Rectal smooth muscle tissue (tissue), 1 donor: ENCODE measurements around the gene SLC13A3.

Experiments
- H3K27ac ChIP-seq: one replicate; pipeline ENCODE4 v1.7.0; 2013; ENCODE audit warnings: low read depth, low read length, inconsistent platforms
- H3K27me3 ChIP-seq: one replicate; pipeline ENCODE4 v1.7.0; 2013; ENCODE audit warnings: low read length; ENCODE audit not compliant: control insufficient read depth, insufficient read depth
- H3K36me3 ChIP-seq: one replicate; pipeline ENCODE4 v1.7.0; 2013; ENCODE audit warnings: low read length; ENCODE audit not compliant: control insufficient read depth, insufficient read depth
- H3K4me1 ChIP-seq: one replicate; pipeline ENCODE4 v1.7.0; 2013; ENCODE audit warnings: low read length; ENCODE audit not compliant: control insufficient read depth, insufficient read depth
- H3K4me3 ChIP-seq: one replicate; pipeline ENCODE4 v1.7.0; 2013; ENCODE audit warnings: low read length
- H3K9ac ChIP-seq: one replicate; pipeline ENCODE4 v1.7.0; 2013; ENCODE audit warnings: low read length

The SLC13A3 gene

DNA sequence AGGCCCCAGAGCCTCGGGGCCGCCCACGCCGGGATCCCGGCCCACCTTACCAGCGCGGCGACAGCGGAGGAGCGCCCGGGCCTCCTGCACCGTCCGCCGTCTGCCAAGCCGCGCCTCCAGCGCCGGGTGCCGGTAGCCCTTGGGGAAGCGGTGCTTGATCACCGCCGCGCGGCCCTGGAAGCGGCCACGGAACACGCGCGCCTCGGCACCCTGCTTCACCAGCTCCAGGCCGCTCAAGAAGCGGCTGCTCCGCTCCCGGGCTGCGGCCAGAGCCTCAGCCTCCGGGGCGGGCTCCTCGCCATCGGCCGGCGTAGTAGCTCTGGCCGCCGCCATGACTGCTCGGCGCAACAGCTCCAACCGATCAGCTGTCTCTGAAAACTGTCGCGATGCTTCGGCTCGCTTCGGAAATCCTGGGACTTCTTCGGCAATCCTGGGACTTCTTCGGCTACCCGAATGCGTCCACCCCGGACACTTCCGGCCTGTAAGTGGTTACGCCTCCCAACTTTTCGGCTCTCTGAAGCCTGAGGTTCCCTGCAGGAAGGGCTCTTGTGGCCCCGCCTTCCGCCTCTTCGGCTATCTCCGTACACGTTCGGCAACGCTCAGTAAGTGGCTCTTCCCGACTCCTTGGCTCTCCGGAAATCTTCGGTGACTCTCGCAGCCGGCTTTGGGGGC, 38.0 kb upstream of the SLC13A3 start, which contains the start of gene TP53RK:
TSS of gene TP53RK (minus strand) at position 363 of the 672 bp plus-strand sequence. CDS start at position 333, 30 bp downstream.
- Histone ChIP-seq H3K9ac (peak within 1 kb of the TSS; percentile 82), H3K4me3 (peak within 1 kb of the TSS; percentile 94), H3K27ac (peak within 1 kb of the TSS; percentile 95), H3K4me1 (peaks cover 23% of the 10 kb centered on the region), H3K36me3 (peaks cover 2% of the 10 kb centered on the region), H3K27me3 (no peaks in the 10 kb centered on the region)

DNA sequence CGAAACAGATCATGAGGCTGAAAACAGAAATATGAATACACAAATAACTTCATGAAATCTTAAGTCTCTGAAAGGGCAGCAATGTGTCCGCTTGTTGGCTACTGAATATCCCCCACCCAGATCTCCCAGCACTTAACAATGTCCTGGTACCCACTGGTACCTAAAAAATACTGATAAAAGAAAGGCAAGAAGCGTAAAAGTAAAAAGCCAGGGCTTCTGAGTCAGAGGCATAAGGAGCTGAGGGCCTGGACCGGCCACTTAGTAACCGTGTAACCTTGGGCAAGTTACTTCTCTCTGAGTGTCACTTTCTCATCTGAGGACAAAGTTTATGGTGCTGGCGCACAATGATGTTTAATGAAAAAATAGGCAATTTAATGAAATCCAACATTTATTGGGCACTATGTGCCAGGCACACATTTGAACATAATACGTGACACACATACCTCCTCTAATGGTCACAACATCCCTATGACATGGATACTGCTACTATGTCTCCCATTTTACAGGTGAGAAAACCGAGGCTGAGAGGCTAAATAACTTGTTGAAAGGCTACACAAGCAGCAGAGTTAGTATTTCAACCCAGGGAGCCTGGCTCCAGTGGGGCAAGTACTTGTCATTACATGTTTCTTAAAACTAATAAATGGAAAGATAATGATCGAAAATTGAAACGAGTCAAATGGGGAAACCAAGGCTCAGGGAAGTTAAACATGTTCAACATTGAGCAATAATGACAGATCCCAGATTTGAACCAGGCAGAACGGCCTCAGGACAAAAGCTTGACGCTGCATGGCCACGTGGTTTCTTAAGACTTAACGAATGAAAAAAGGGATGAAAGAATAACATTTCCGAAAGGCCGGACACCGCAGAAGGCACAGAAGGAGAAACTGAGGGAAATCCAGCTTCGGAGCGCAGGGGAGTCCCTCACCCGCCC, 37.2 kb upstream of the SLC13A3 start:
- Histone ChIP-seq H3K4me3 (peak overlapping the region; percentile 94), H3K4me1 (peaks cover 26% of the 10 kb centered on the region), H3K36me3 (peaks cover 2% of the 10 kb centered on the region), H3K9ac (peak overlapping the region; percentile 82), H3K27ac (peak overlapping the region; percentile 95), H3K27me3 (no peaks in the 10 kb centered on the region)

DNA sequence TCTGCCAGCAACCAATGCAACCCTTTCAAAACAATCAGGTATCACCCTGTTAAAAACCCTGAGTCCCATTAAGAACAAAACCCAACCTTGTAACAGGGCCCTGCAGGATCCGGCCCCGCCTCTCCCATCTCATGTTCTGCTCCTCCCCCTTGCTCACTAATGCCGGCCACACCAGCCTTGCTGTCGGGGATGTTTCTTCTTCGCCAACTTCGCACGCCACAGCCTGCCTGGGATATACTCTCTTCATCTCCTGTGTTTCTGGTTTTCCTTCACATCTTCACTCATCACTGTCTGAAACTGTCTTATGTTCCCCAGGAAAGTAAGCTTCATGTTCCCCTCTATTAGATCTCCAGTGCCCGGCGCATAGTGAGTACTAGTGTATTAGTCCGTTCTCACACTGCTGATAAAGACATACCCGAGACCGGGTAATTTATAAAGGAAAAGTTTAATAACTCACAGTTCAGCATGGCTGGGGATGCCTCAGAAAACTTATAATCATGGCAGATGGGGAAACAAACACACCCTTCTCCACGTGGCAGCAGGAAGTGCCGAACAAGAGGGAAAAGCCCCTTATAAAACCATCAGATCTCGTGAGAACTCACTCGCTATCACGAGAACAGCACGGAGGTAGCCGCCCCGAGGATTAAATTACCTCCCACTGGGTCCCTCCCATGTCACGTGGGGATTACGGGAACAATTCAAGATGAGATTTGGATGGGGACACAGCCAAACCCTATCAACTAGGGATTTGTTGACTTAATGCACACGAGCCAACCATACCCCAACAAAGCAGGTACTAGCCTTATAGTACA, 32.9 kb upstream of the SLC13A3 start:
- H3K27me3 ChIP-seq = no peaks in the 10 kb centered on the region
- H3K36me3 ChIP-seq = peaks cover 6% of the 10 kb centered on the region
- no peak overlapping the region for H3K9ac ChIP-seq
- H3K4me1 ChIP-seq = peaks cover 26% of the 10 kb centered on the region
- peak overlapping the region; percentile 44 for H3K4me3 ChIP-seq
- no peak overlapping the region for H3K27ac ChIP-seq

DNA sequence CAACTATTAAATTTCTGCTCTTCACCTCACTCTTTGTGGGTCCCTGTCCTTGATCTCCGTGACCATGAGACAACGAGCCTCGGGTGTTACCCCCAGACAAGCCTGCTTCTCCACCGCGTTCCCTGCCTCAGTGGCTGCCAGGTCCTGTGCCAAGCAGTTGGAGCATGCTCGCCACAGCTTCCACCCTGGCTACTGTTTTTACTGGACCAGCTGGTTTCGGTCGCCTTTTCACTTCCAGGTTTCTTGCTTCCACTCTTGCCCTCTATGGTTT, 32.3 kb upstream of the SLC13A3 start:
- H3K27me3 ChIP-seq = no peaks in the 10 kb centered on the region
- peaks cover 23% of the 10 kb centered on the region for H3K4me1 ChIP-seq
- peaks cover 6% of the 10 kb centered on the region for H3K36me3 ChIP-seq
- no peak overlapping the region for H3K9ac ChIP-seq
- no peak overlapping the region for H3K27ac ChIP-seq
- peak overlapping the region; percentile 38 for H3K4me3 ChIP-seq

DNA sequence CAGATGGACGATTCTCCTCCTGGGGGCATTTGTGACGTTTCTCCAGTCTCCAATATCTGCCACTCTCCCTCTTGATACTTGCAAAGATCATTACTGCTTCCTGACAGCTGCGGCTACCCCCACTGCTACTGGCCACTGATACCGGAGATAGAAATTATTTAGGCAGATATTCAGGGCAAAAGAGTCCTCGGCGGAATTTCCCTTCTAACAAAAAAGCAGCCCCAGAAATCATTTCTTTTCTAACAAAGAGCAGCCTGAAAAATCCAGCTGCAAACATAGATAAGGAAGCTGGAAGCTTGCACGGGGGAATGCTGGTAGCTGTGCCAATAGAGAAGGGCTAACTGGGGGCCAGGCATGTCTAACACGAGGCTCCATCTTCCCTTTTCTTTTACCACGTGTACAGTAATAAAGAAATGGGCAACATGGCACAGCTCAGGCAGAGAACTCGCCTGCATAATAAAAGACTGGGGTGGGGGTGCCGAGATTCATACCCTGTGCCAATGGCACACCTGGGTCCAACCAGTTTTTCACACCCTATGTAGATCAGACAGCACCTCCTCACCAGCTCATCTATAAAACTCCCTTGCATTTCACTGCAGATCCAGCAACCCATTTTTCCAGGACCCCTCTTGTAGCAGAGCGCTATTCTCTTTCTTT, 31.9 kb upstream of the SLC13A3 start:
- H3K9ac ChIP-seq = no peak overlapping the region
- no peak overlapping the region for H3K4me3 ChIP-seq
- peaks cover 6% of the 10 kb centered on the region for H3K36me3 ChIP-seq
- peaks cover 19% of the 10 kb centered on the region for H3K4me1 ChIP-seq
- H3K27me3 ChIP-seq = no peaks in the 10 kb centered on the region
- no peak overlapping the region for H3K27ac ChIP-seq

DNA sequence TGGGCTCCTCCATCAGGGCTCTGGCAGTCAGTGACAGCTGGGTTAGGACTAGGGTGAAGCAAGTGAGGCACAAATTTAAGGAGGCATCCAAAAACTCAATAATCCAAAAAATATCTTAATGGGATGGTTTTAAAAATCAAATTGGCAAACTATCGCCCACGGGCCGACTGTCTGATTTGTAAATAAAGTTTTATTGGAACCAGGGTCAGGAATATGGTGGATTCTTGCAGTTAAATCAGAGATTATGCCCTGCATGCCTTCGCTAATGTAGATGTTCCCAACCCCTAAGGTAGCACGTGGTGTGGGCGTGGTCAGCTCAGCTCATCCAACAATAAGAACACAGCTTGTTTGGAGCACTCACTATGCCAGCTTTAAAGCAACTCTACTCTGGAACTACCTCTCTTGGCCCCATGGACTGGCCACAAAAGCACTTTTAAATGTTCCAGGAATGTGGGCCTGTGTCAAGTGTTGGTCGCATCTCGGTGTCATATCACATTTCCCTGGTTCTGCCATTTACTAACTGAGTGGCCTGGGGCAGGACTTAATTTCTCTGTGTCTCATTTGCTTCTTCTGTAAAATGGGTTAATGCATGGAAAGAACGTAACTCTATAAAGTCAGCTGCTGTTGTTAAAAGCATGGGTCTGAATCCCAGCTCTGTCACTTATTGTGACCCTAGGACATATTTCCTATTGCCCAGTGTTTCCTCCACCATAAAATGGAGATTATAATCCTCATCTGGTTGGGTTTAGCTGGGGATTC, 31.0 kb upstream of the SLC13A3 start:
- H3K9ac ChIP-seq = no peak overlapping the region
- peaks cover 6% of the 10 kb centered on the region for H3K36me3 ChIP-seq
- H3K27me3 ChIP-seq = no peaks in the 10 kb centered on the region
- no peak overlapping the region for H3K4me3 ChIP-seq
- H3K27ac ChIP-seq = no peak overlapping the region
- H3K4me1 ChIP-seq = peaks cover 10% of the 10 kb centered on the region

DNA sequence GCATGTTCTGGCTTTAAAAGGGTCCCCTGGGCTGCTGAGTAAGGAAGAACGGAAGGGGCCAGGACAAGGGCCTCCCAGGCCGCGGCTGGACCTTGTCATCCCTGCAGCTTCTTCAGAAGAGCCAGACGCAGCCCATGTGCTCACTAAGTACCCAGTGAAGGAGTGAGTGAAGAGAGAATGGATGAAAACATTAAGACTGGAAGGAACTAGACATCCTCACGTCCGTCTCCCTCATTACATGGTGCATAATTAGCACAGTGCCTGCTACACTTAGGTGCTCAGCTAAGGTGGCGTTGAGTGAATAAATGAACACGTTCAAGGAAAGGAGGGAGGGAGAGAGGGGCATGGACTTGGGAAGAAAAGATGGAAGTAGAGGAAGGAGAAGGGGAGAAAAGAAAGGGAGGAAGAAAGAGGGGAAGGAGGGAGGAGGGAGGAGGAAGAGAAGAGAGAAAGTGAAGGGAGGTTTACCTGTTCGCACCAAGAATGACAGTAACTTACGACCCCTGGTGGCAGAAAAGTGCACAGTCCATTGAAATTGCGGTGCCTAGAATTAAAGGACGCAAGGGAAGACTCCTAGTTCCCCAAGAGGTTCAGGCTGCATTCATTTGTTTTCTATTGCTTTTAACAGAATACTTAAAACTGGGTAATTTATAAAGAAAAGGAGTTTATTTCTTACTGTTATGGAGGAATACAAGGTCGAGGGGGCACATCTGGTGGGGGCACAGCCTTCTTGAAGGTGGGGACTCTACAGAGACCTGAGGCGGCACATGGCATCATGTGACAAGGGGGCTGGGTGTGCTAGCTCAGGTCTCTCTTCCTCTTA, 30.0 kb upstream of the SLC13A3 start:
- Histone ChIP-seq H3K4me3 (no peak overlapping the region), H3K36me3 (peaks cover 3% of the 10 kb centered on the region), H3K27me3 (no peaks in the 10 kb centered on the region), H3K4me1 (peaks cover 9% of the 10 kb centered on the region), H3K27ac (no peak overlapping the region), H3K9ac (no peak overlapping the region)

DNA sequence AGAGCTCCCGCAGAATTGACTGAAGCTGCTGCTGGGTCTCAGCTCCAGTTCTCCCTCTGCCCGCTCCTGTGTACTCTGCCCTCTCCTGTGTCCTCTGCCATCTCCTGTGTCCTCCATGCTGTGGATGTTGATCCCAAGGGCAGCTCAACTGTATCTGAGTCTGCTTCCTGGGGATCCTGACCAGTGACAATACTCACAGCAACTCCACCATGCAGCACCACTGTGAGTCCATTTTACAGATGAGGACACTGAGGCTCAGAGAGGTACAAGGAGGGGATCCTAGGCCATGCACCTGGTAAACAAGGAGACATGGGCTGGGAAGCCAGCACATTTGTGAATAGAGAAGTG, 29.4 kb upstream of the SLC13A3 start:
- Histone ChIP-seq H3K9ac (no peak overlapping the region), H3K27ac (no peak overlapping the region), H3K36me3 (peaks cover 3% of the 10 kb centered on the region), H3K27me3 (no peaks in the 10 kb centered on the region), H3K4me1 (peaks cover 9% of the 10 kb centered on the region), H3K4me3 (no peak overlapping the region)

DNA sequence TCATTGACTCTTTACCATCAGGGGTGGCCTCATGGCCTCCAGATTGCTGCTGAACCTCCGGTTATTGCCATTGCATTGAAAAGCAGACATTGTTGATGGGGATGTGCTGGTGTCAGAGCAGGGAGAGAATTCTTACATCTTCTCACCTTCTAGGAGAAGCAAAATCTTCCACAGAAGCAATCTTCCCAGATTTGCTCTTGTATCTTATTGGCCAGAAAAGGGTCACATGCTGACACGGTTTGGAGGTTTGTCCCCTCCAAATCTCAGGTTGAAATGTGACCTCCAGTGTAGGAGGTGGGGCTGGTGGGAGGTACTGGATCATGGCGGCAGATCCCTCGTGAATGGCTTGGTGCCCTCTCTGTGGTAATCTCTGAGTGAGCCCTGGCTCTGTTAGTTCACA, 27.3 kb upstream of the SLC13A3 start:
- no peaks in the 10 kb centered on the region for H3K27me3 ChIP-seq
- H3K27ac ChIP-seq = no peak overlapping the region
- peaks cover 4% of the 10 kb centered on the region for H3K4me1 ChIP-seq
- H3K36me3 ChIP-seq = peaks cover 3% of the 10 kb centered on the region
- no peak overlapping the region for H3K4me3 ChIP-seq
- no peak overlapping the region for H3K9ac ChIP-seq

DNA sequence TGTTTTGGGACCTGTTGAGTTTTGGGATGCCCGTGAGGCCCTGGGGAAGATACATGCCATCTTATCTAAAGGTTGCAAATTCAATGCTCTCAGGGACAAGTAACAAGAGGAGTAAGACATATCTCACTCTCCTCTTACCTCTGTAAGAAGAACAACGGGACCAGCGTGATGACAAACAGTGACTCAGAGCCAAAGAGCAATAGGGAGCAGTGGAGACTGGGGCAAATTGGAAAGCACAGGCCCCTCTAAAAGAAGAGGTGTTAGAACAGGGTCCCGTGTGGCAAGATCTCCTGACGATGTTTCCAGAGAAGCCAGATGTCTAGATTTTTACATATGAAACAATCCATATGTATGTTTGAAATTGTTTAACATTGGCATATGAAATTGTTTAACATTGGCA, 26.3 kb upstream of the SLC13A3 start:
- no peaks in the 10 kb centered on the region for H3K4me1 ChIP-seq
- no peak overlapping the region for H3K9ac ChIP-seq
- peaks cover 3% of the 10 kb centered on the region for H3K36me3 ChIP-seq
- no peak overlapping the region for H3K4me3 ChIP-seq
- no peak overlapping the region for H3K27ac ChIP-seq
- no peaks in the 10 kb centered on the region for H3K27me3 ChIP-seq
